Activated T-cell treated with anti-CD3 and anti-CD28 coated beads for 24 hours (primary cell): ENCODE results near the gene CORO1A.
"Not testable (repeated sequence)": the region's sequence is repeated elsewhere in the genome, so short reads cannot be mapped to it uniquely, and the experiment has no call there.

Experiments
- DNase-seq: peaks from one replicate; pipeline ENCODE4 v3.0.0-alpha.2; 2020; ENCODE audit warnings: low read depth

Gene CORO1A

GRCh38 chr16:30183233-30184095 lies at the start of gene CORO1A:
TSS of gene CORO1A (plus strand) at chr16:30183602. CDS start at chr16:30185210, 1,608 bp downstream.
- peak; percentile 81 for DNase-seq

DNA sequence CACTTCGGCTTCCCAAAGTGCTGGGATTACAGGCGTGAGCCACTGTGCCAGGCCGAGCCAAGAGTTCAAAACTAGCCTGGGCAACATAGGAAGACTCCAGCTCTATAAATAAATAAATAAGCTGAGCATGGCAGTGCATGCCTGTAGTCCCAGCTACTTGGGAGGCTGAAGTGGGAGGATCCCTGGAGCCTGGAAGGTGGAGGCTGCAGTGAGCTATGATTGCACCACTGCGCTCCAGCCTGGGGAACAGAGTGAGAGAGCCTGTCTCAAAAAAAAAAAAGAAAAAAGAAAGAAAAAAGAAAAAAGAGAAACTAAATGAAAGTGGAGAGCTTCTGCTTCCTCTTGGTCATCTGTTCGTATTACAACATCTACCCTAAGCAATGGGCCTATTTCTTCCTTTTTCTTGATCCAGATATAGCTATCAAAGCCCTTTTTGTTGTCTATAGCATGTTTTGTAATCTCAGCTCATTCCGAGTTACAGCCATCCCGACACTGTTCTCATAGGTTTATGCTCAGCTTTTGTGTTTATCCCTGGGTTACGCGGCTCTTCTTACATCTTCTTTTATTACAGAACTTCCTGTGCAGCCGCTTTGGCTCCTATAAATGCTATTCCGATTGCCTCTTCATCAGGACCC lies 46.3 kb upstream of the CORO1A start:
- no peak for DNase-seq

DNA sequence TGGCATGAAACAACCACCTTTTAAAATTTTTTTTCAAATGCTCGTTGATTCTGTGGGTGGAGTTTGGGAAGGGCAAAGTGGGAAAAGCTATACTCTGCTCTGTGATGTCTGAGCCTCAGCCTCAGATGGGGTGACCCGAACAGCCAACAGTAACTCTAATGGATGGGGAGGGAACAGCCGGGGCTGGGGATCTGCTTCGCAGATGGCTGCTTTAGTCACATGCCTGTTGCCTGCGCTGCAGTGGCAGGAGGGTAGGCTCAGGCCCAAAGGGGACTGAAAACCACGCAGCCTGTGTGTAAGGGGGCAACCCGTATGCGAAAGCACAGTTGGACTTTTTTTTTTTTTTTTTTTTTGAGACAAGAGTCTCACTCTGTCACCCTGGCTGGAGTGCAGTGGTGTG lies 45.5 kb upstream of the CORO1A start:
- DNase-seq = no peak

GRCh38 chr16:30139583-30140481 lies 43.6 kb upstream of the CORO1A start:
- no peak for DNase-seq

GRCh38 chr16:30141750-30142149 lies 41.7 kb upstream of the CORO1A start:
- DNase-seq = no peak

DNA sequence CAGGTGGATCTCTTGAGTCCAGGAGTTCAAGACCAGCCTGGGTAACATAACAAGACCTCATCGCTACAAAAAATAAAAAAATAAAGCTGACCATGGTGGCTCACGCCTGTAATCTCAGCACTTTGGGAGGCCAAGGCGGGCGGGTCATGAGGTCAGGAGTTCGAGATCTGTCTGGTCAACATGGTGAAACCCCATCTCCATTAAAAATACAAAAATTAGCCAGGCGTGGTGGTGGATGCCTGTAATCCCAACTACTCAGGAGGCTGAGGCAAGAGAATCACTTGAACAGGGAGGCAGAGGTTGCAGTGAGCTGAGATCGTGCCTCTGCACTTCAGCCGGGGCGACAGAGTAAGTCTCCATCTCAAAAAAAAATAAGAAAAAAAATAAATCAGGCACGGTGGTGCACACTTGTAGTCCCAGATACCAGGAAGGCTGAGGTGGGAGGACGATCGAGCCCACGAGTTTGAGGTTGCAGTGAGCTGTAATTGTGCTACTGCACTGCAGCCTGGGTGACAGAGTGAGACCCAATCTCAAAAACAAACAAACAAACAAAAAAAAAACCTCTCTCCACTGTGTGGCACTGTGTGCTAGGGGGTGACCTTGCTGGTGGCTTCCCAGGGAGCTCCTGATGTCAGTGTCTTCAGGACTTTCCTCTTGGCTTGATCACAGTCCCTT lies 40.6 kb upstream of the CORO1A start:
- no peak for DNase-seq

GRCh38 chr16:30143347-30143702 lies 40.1 kb upstream of the CORO1A start:
- DNase-seq = no peak

- DNase-seq = no peak
These were observed 39.4 kb upstream of the CORO1A start for GRCh38 chr16:30144017-30144416.

DNA sequence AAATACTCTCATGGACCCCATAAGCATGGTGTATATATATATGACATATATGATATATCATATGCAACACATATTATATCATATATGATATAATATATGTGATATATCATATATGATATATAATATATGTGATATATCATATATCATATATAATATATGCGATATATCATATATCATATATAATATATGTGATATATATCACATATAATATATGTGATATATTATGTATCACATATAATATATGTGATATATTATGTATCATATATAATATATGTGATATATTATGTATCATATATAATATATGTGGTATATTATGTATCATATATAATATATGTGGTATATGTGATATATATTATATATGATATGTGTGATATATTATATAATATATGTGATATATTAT lies 38.5 kb upstream of the CORO1A start:
- no peak for DNase-seq

DNA sequence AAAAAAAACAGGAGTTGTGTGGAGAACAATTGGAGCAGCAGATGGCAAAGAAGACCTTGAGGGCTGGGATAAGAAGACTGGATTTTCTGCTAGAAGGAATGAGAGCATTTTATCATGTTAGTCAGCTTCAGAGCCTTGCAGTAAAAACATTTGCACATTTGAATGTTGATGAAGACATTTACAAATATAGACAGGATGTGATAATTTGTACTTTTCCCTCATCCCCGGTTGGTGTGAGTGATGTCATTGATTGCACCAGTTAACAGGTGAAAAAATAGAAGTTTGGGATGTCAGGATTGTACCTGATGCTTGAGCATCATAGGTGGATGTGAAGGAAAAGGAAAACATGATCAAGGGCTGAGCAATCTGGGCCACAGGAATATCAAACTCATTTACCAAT lies 37.7 kb upstream of the CORO1A start:
- no peak for DNase-seq

DNA sequence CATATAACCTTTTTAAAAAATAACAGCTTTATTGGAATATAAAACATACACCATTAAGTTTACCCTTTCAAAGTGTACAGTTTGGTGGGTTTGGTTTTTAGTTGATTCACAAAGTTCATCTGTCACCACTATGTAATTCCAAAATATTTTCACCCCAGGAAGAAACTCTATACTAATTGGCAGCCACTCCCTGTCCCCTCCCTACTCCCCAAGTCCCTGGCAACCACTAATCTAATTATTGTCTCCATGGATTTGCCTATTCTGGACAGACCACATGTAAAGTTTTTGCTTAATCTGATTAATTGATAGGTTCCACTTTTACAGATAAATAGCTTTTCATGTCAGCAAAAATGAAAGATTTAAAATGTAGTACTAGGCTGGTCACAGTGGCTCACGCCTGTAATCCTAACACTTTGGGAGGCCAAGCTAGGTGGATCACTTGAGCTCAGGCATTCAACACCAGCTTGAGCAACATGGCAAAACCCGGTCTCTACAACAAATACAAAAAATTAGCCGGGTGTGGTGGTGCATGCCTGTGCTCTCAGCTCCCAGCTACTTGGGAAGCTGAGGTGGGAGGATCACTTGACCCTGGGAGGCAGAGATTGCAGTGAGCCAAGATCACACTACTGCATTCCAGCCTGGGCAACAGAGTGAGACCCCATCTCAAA lies 35.4 kb upstream of the CORO1A start:
- no peak for DNase-seq

GRCh38 chr16:30149250-30149930 lies 34.0 kb upstream of the CORO1A start:
- no peak for DNase-seq

- DNase-seq = no peak
These were observed 32.3 kb upstream of the CORO1A start for GRCh38 chr16:30151091-30151490.

GRCh38 chr16:30152517-30152916 lies 30.9 kb upstream of the CORO1A start:
- no peak for DNase-seq

DNA sequence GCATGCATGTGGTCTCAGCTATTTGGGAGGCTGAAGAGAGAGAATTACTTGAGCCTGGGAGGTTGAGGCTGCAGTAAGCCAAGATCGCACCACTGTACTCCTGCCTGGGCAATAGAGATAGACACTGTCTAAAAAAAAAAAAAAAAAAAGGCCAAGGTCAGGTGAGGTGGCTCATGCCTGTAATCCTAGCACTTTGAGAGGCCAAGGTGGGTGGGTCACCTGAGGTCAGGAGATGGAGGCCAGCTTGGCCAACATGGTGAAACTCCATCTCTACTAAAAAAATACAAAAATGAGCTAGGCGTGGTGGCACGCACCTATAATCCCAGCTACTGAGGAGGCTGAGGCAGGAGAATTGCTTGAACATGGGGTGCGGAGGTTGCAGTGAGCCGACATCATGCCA lies 28.2 kb upstream of the CORO1A start:
- DNase-seq = no peak

DNA sequence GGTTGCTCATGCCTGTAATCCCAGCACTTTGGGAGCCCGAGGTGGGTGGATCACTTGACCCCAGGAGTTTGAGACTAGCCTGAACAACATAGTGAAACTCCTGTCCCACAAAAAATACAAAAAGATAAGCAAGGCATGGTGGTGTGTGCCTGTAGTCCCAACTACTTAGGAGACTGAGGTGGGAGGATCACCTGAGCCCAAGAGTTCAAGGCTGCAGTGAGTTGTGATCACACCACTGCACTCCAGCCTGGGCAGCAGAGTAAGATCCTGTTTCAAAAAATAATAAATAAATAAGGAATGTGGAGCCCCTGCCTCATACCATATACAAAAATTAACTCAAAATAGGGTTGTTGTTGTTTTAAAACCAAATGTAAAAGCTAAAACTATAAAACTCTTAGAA lies 26.2 kb upstream of the CORO1A start:
- no peak for DNase-seq

DNA sequence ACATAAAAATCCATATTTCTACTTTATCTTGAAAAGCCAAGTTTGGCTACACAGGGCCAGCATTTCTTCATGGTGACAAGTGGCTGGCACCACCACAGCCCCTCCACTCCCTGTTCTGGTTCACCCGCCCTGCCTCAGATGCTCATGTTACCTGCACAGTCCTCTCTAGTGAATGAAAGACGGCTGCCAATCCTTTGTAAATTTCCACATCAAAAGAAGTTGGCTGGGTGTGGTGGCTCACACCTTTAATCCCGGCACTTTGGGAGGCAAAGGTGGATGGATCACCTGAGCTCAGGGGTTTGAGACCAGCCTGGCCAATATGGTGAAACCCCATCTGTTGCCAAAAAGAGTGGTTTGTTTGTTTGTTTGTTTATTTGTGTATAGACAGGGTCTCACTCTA lies 19.9 kb upstream of the CORO1A start:
- DNase-seq = no peak

DNA sequence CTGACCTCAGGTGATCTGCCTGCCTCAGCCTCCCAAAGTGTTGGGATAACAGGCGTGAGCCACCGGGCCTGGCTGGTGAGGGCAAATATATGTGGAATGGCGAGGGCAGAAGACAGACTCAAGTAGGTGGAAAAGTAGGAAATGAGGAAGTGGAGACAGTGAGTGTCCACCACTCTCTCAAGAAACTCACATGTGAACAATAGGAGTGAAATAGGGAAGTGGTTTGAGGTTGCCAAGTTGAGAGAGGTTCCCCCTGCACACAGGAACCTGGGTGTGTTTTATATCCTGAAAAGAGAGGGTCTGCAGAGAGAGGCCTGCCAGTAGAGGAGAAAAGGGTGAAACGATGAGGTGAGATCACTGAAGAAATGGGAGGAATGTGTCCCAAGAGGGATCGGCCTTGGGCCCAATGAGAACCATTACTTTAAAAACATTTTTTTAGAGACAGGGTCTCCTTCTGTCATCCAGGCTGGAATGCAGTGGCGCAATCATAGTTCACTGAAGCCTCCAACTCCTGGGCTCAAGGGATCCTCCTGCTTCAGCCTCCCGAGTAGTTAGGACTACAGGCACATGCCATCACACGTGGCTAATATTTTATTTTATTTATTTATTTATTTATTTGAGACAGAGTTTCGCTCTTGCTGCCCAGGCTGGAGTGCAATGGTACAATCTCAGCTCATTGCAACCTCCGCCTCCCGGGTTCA lies 17.1 kb upstream of the CORO1A start:
- no peak for DNase-seq

DNA sequence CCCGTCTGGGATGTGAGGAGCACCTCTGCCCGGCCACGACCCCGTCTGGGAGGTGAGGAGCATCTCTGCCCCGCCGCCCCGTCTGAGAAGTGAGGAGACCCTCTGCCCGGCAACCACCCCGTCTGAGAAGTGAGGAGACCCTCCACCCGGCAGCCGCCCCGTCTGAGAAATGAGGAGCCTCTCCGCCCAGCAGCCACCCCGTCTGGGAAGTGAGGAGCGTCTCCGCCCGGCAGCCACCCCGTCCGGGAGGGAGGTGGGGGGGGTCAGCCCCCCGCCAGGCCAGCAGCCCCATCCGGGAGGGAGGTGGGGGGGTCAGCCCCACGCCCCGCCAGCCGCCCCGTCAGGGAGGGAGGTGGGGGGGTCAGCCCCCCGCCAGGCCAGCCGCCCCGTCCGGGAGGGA lies 14.7 kb upstream of the CORO1A start:
- DNase-seq = not testable (repeated sequence)

DNA sequence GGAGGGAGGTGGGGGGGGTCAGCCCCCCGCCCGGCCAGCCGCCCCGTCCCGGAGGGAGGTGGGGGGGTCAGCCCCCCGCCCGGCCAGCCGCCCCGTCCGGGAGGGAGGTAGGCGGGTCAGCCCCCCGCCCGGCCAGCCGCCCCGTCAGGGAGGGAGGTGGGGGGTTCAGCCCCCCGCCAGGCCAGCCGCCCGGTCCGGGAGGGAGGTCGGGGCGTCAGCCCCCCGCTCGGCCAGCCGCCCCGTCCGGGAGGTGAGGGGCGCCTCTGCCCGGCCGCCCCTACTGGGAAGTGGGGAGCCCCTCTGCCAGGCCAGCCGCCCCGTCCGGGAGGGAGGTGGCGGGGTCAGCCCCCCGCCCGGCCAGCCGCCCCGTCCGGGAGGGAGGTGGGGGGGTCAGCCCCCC lies 14.0 kb upstream of the CORO1A start:
- not testable (repeated sequence) for DNase-seq
